Smooth muscle cell (in vitro differentiated cells): ENCODE data around the gene SLC5A8. TPM values are rescaled to one million over a fixed set of nuclear protein-coding genes. Genes with fewer than 3 reads are reported as not detected.
"Not testable (repeated sequence)": the region's sequence is repeated elsewhere in the genome, so short reads cannot be mapped to it uniquely, and the experiment has no call there.

ENCODE experiments used
- DNase-seq: peaks from one replicate; lab custom pipeline; 2025; ENCODE audit not compliant: unreplicated experiment; lab: John Stamatoyannopoulos, UW
- H2AFZ ChIP-seq: fragments of 200-600 bp; sonication (generic); 2 replicates; pipeline ENCODE4 v1.6.0; 2016; ENCODE audit warnings: antibody characterized with exemption, low read depth, mild to moderate bottlenecking
- H3F3A ChIP-seq: fragments of 200-600 bp; sonication (generic); 2 replicates; pipeline ENCODE4 v1.6.0; 2017; ENCODE audit warnings: antibody characterized with exemption, low read depth
- H3K27ac ChIP-seq: fragments of 200-600 bp; sonication (generic); 2 replicates; pipeline ENCODE4 v1.5.1; 2016; ENCODE audit warnings: low read depth, mild to moderate bottlenecking
- H3K27me3 ChIP-seq: fragments of 200-600 bp; sonication (generic); 2 replicates; pipeline ENCODE4 v1.6.1; 2016; ENCODE audit warnings: low read depth, mild to moderate bottlenecking
- H3K36me3 ChIP-seq: fragments of 200-600 bp; sonication (generic); 2 replicates; pipeline ENCODE4 v1.5.1; 2016; ENCODE audit warnings: low read depth
- H3K4me1 ChIP-seq: fragments of 200-600 bp; sonication (generic); 2 replicates; pipeline ENCODE4 v1.5.1; 2016; ENCODE audit warnings: low read depth
- H3K4me2 ChIP-seq: fragments of 200-600 bp; sonication (generic); 2 replicates; pipeline ENCODE4 v1.6.0; 2016; ENCODE audit warnings: mild to moderate bottlenecking
- H3K4me3 ChIP-seq: fragments of 200-600 bp; sonication (generic); 2 replicates; pipeline ENCODE4 v1.5.1; 2016; ENCODE audit warnings: mild to moderate bottlenecking
- H3K79me2 ChIP-seq: fragments of 200-600 bp; sonication (generic); 2 replicates; pipeline ENCODE4 v1.6.0; 2016; ENCODE audit warnings: low read depth, mild to moderate bottlenecking
- H3K9ac ChIP-seq: fragments of 200-600 bp; sonication (generic); 2 replicates; pipeline ENCODE4 v1.6.0; 2016; ENCODE audit warnings: low read depth
- H3K9me3 ChIP-seq: fragments of 200-600 bp; sonication (generic); replicated peaks from 2 replicates; pipeline ENCODE4 v1.5.1; 2016; ENCODE audit warnings: low read depth
- H4K20me1 ChIP-seq: fragments of 200-600 bp; sonication (generic); 2 replicates; pipeline ENCODE4 v1.6.0; 2016; ENCODE audit warnings: low read depth
- WGBS: methylation state at CpG from one replicate; pipeline ENCODE4 v1.1.7; 2016; ENCODE audit warnings: low lambda C conversion rate; 5-methylcytosine and 5-hydroxymethylcytosine counted together
- polyA plus RNA-seq: library from polyadenylated mRNA; unstranded; fragments of >200 nt; fragmentation: Nextera tagmentation; extraction: Ambion mirVana; gene quantifications from 2 replicates; pipeline ENCODE4 v1.2.1, GENCODE V29; 2016
- total RNA-seq: library from RNA; depleted of rRNA; stranded (reverse); fragments of >200 nt; gene quantifications from 2 replicates; pipeline ENCODE4 v1.2.3, GENCODE V29; 2014
- TF ChIP-seq, protein P1 (sequence below): fragments of 200-600 bp; sonication (generic); IDR thresholded peaks from 2 replicates; pipeline ENCODE4 v1.5.1; 2017; ENCODE audit warnings: borderline replicate concordance, mild to moderate bottlenecking, antibody characterized with exemption; ENCODE audit not compliant: insufficient read depth, poor library complexity, severe bottlenecking

Gene SLC5A8
- total and polyA plus RNA-seq, 2 experiments from 2014 or later = not detected

DNA sequence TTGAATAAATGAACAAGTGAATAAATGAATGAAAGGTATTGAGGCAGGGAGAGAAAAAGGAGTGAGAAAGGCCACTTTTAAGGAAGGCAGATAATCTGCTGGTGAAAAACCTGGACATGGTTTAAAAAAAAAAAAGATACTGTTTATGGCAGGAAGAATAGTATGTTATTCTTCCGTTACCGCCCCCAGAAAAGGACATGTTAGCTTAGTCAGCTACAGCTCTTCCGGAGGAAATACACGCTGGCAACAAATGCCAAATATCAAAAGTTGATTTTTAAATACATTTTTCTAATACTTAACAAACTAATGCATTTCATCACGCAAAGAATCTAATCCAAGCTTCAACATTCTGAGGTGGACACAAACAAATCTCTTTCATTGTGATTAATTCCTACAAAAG lies 43.2 kb downstream of the SLC5A8 start:
- no peaks in the 10 kb centered on the region for H3K36me3 ChIP-seq
- H3K4me2 ChIP-seq = no peak overlapping the region
- H3K4me3 ChIP-seq = no peak overlapping the region
- H3K9ac ChIP-seq = no peak overlapping the region
- no peaks in the 10 kb centered on the region for H3K79me2 ChIP-seq
- no peaks in the 10 kb centered on the region for H3K9me3 ChIP-seq
- 82% methylated on average over 5 of the region's 5 CpGs for WGBS
- H3F3A ChIP-seq = no peaks in the 10 kb centered on the region
- no peak overlapping the region for H3K27ac ChIP-seq
- H2AFZ ChIP-seq = no peak overlapping the region
- H3K27me3 ChIP-seq = peaks cover 21% of the 10 kb centered on the region
- no peaks in the 10 kb centered on the region for H4K20me1 ChIP-seq
- TF ChIP-seq, protein P1, sequence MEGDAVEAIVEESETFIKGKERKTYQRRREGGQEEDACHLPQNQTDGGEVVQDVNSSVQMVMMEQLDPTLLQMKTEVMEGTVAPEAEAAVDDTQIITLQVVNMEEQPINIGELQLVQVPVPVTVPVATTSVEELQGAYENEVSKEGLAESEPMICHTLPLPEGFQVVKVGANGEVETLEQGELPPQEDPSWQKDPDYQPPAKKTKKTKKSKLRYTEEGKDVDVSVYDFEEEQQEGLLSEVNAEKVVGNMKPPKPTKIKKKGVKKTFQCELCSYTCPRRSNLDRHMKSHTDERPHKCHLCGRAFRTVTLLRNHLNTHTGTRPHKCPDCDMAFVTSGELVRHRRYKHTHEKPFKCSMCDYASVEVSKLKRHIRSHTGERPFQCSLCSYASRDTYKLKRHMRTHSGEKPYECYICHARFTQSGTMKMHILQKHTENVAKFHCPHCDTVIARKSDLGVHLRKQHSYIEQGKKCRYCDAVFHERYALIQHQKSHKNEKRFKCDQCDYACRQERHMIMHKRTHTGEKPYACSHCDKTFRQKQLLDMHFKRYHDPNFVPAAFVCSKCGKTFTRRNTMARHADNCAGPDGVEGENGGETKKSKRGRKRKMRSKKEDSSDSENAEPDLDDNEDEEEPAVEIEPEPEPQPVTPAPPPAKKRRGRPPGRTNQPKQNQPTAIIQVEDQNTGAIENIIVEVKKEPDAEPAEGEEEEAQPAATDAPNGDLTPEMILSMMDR = no peak
- H3K4me1 ChIP-seq = no peaks in the 10 kb centered on the region
- DNase-seq = no peak

DNA sequence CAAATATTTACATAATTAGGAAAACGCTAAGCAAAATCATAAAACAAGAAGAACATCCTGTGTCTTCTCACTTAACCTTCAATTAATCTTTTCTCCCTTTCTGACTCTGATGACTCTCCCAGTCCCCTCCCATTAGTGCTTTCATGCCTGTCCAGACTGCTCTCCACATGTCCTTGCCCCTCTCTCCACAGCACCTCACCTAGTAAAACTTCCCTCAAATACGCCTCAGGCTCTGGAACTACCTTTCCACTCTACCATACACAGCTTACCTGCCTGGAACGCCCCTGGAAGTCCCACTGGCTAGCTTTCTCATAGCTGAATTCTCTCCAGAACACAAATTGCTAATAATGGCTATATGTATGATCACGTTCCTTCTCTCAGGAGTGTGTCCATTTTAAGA lies 44.7 kb downstream of the SLC5A8 start:
- no peaks in the 10 kb centered on the region for H4K20me1 ChIP-seq
- H3K36me3 ChIP-seq = no peaks in the 10 kb centered on the region
- H2AFZ ChIP-seq = no peak overlapping the region
- no peaks in the 10 kb centered on the region for H3F3A ChIP-seq
- H3K9ac ChIP-seq = no peak overlapping the region
- no peak overlapping the region for H3K27ac ChIP-seq
- TF ChIP-seq, protein P1 = no peak
- H3K4me1 ChIP-seq = no peaks in the 10 kb centered on the region
- 77% methylated on average over 4 of the region's 4 CpGs for WGBS
- no peaks in the 10 kb centered on the region for H3K79me2 ChIP-seq
- no peak overlapping the region for H3K4me2 ChIP-seq
- peaks cover 21% of the 10 kb centered on the region for H3K27me3 ChIP-seq
- H3K4me3 ChIP-seq = no peak overlapping the region
- DNase-seq = no peak
- H3K9me3 ChIP-seq = no peaks in the 10 kb centered on the region

DNA sequence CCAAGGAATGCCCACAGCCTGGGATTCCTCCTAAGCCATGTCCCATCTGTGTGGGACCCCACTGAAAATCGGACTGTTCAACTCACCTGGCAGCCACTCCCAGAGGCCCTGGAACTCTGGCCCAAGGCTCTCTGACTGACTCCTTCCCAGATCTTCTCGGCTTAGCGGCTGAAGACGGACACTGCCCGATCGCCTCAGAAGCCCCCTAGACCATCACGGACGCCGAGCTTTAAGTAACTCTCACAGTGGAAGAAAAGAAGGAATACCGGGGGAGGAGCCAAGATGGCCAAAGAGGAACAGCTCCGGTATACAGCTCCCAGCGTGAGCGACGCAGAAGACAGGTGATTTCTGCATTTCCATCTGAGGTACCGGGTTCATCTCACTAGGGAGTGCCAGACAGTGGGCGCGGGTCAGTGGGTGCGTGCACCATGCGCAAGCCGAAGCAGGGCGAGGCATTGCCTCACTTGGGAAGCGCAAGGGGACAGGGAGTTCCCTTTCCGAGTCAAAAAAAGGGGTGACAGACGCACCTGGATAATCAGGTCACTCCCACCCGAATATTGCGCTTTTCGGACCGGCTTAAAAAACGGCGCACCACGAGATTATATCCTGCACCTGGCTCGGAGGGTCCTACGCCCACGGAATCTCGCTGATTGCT lies 64.1 kb downstream of the SLC5A8 start:
- 26% methylated on average over 34 of the region's 35 CpGs for WGBS
- not testable (repeated sequence) for H3F3A ChIP-seq, H3K36me3 ChIP-seq, H3K4me1 ChIP-seq, H3K9me3 ChIP-seq, H3K9ac ChIP-seq, H4K20me1 ChIP-seq, DNase-seq, H3K27ac ChIP-seq, H3K27me3 ChIP-seq, H3K79me2 ChIP-seq
- Histone ChIP-seq H2AFZ (peak overlapping the region; percentile 72), H3K4me2 (peak overlapping the region; percentile 85), H3K4me3 (peak overlapping the region; percentile 50)

DNA sequence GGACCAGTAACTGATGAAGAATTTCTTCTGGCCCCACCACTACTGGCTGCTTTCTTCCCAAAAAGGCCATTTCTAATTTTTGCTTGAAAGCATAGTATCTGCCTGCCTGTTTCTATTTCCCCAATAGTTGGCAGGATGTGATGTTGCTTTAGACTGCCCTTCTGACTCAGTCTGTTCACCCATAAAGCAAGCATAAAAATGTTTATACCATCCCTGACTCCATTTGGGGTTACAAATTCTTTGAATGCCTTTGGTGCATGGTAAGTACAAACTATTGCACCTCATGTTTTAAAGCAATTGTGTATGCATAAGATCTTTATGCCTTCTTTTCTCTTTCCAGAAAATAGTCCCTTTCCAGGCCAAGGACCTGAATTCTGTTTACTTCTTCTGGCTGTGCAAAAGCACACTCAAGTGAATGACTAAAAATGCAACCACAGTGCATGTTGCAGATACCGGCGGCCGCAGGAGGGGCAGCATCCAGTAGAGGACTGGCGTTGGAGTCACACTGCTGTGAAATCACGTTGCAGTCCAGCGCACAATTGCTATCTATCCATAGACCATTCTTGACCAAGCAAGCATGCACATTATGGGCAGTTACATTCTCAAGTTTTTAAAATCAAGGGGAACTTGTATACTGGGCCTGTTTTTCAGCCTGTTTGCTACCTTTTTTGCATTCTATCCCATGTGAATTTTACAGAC lies 82.4 kb downstream of the SLC5A8 start:
- Histone ChIP-seq H3K9ac (no peak overlapping the region), H3K4me2 (no peak overlapping the region), H3K4me3 (no peak overlapping the region), H3F3A (no peaks in the 10 kb centered on the region), H3K4me1 (no peaks in the 10 kb centered on the region), H3K79me2 (no peaks in the 10 kb centered on the region), H2AFZ (no peak overlapping the region), H3K9me3 (no peaks in the 10 kb centered on the region), H3K27me3 (no peaks in the 10 kb centered on the region), H3K36me3 (no peaks in the 10 kb centered on the region), H4K20me1 (no peaks in the 10 kb centered on the region), H3K27ac (no peak overlapping the region)
- 91% methylated on average over 6 of the region's 6 CpGs for WGBS
- TF ChIP-seq, protein P1 = no peak
- DNase-seq = no peak
